Measurements from ENCODE around the gene CCDC152. TPM values are rescaled to one million over a fixed set of nuclear protein-coding genes. Genes with fewer than 3 reads are reported as not detected.

The CCDC152 gene
- total RNA-seq, 1 donor from 2014 or later, result 1.2 TPM

DNA sequence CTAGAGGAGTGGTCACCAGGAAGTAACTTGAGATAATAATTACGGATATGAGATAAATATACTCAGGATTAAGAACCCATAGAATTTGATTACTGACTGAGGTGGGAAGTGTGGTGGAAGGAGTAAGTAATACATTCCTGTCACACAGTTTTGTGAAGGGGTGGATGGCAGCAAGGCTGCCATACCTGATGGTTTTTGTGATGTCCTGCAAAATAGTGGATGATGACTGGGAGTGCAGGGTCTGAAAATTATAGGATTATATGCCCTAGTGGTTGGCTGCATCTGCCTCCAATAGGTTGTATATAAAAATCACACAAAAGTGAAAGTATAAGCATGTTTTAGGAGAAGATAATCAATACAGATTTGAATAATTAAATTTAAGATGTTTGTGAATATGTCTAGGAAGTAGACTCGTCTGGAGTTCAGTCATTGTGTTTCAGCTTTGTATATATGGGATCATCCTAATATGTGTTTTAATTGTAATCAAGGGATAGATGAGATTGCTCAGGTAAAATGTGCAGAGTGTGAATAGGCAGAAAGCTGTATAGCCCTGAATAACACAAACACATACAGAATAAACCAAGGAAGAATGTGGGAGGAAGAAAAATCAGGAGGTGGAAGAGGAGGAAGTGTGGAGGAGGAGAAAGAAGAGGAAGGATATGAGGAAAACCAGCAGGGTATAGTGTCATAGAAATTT, 49.5 kb downstream of the CCDC152 start:
- FAIRE-seq (no peak), DNase-seq (ENCODE audit: low read depth) (no peak)
- Mint-ChIP-seq H3K27me3 (ENCODE audit: low read depth, unreplicated experiment) (no peaks in the 10 kb centered on the region), H3K27ac (ENCODE audit: unreplicated experiment) (no peak overlapping the region), H3K9me3 (ENCODE audit: unreplicated experiment) (no peaks in the 10 kb centered on the region), H3K4me3 (ENCODE audit: unreplicated experiment) (no peak overlapping the region), H3K4me1 (ENCODE audit: low read depth, unreplicated experiment) (peaks cover 2% of the 10 kb centered on the region), H3K36me3 (ENCODE audit: low read depth, unreplicated experiment) (no peaks in the 10 kb centered on the region)
- no peaks in the 10 kb centered on the region for H3K27me3 ChIP-seq (ENCODE audit: insufficient read depth, low read length)
- no peaks in the 10 kb centered on the region for H3K9me3 ChIP-seq (ENCODE audit: insufficient read depth, low read depth, low read length)
- no peaks in the 10 kb centered on the region for H4K20me1 ChIP-seq (ENCODE audit: insufficient read depth, low read length)
- no peaks in the 10 kb centered on the region for H3K79me2 ChIP-seq (ENCODE audit: insufficient read depth, low read length)
- no peaks in the 10 kb centered on the region for H3K4me1 ChIP-seq (ENCODE audit: insufficient read depth, low read length)
- TF ChIP-seq EZH2 (IDR thresholded peaks at IDR 0.05; ENCODE audit: insufficient read depth, low read length), result no peak
- TF ChIP-seq, protein P1, sequence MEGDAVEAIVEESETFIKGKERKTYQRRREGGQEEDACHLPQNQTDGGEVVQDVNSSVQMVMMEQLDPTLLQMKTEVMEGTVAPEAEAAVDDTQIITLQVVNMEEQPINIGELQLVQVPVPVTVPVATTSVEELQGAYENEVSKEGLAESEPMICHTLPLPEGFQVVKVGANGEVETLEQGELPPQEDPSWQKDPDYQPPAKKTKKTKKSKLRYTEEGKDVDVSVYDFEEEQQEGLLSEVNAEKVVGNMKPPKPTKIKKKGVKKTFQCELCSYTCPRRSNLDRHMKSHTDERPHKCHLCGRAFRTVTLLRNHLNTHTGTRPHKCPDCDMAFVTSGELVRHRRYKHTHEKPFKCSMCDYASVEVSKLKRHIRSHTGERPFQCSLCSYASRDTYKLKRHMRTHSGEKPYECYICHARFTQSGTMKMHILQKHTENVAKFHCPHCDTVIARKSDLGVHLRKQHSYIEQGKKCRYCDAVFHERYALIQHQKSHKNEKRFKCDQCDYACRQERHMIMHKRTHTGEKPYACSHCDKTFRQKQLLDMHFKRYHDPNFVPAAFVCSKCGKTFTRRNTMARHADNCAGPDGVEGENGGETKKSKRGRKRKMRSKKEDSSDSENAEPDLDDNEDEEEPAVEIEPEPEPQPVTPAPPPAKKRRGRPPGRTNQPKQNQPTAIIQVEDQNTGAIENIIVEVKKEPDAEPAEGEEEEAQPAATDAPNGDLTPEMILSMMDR (IDR thresholded peaks at IDR 0.05; ENCODE audit: insufficient read depth, low read depth, low read length), result no peak
- H2AFZ ChIP-seq (ENCODE audit: low read depth, low read length), result no peak overlapping the region
- H3K36me3 ChIP-seq (ENCODE audit: insufficient read depth, low read length), result no peaks in the 10 kb centered on the region
- no peak overlapping the region for H3K4me2 ChIP-seq (ENCODE audit: low read length)
- H3K27ac ChIP-seq (ENCODE audit: low read depth, low read length), result no peak overlapping the region
- no peak overlapping the region for H3K4me3 ChIP-seq (ENCODE audit: insufficient read depth, low read depth, low read length)
- no peak overlapping the region for H3K9ac ChIP-seq (ENCODE audit: low read length)

GRCh38 chr5:42806701-42807262, 50.2 kb downstream of the CCDC152 start:
- H3K9ac ChIP-seq (ENCODE audit: low read length), result no peak overlapping the region
- no peaks in the 10 kb centered on the region for H4K20me1 ChIP-seq (ENCODE audit: insufficient read depth, low read length)
- no peaks in the 10 kb centered on the region for H3K79me2 ChIP-seq (ENCODE audit: insufficient read depth, low read length)
- H3K36me3 Mint-ChIP-seq (ENCODE audit: low read depth, unreplicated experiment), result no peaks in the 10 kb centered on the region
- H3K27ac ChIP-seq (ENCODE audit: low read depth, low read length), result no peak overlapping the region
- no peaks in the 10 kb centered on the region for H3K4me1 ChIP-seq (ENCODE audit: insufficient read depth, low read length)
- H3K27me3 ChIP-seq (ENCODE audit: insufficient read depth, low read length), result no peaks in the 10 kb centered on the region
- H3K27ac Mint-ChIP-seq (ENCODE audit: unreplicated experiment), result no peak overlapping the region
- DNase-seq (ENCODE audit: low read depth) (no peak), FAIRE-seq (no peak)
- peaks cover 6% of the 10 kb centered on the region for H3K4me1 Mint-ChIP-seq (ENCODE audit: low read depth, unreplicated experiment)
- H3K9me3 Mint-ChIP-seq (ENCODE audit: unreplicated experiment), result no peaks in the 10 kb centered on the region
- no peak overlapping the region for H3K4me3 Mint-ChIP-seq (ENCODE audit: unreplicated experiment)
- H3K9me3 ChIP-seq (ENCODE audit: insufficient read depth, low read depth, low read length), result no peaks in the 10 kb centered on the region
- H2AFZ ChIP-seq (ENCODE audit: low read depth, low read length), result no peak overlapping the region
- no peaks in the 10 kb centered on the region for H3K27me3 Mint-ChIP-seq (ENCODE audit: low read depth, unreplicated experiment)
- no peaks in the 10 kb centered on the region for H3K36me3 ChIP-seq (ENCODE audit: insufficient read depth, low read length)
- TF ChIP-seq EZH2 (IDR thresholded peaks at IDR 0.05; ENCODE audit: insufficient read depth, low read length), result no peak
- TF ChIP-seq, protein P1 (IDR thresholded peaks at IDR 0.05; ENCODE audit: insufficient read depth, low read depth, low read length), result no peak
- no peak overlapping the region for H3K4me3 ChIP-seq (ENCODE audit: insufficient read depth, low read depth, low read length)
- no peak overlapping the region for H3K4me2 ChIP-seq (ENCODE audit: low read length)

Data from astrocyte (in vitro differentiated cells and primary cell).